Hepatocyte (in vitro differentiated cells): ENCODE results near the gene UBR3. TPM values are rescaled to one million over a fixed set of nuclear protein-coding genes. Genes with fewer than 3 reads are reported as not detected.
"Not testable (repeated sequence)": the region's sequence is repeated elsewhere in the genome, so short reads cannot be mapped to it uniquely, and the experiment has no call there.

Experiments
- DNase-seq: peaks from one replicate; pipeline ENCODE4 v3.0.0-alpha.2; 2016; ENCODE audit warnings: low spot score
- H2AFZ ChIP-seq: fragments of 200-600 bp; sonication (generic); 2 replicates; pipeline ENCODE4 v1.6.0; 2016; ENCODE audit warnings: antibody characterized with exemption, mild to moderate bottlenecking
- H3K27ac ChIP-seq: fragments of 200-600 bp; sonication (generic); 2 replicates; pipeline ENCODE4 v1.5.1; 2016; ENCODE audit warnings: mild to moderate bottlenecking
- H3K27me3 ChIP-seq: fragments of 200-600 bp; sonication (generic); 2 replicates; pipeline ENCODE4 v1.6.1; 2016
- H3K36me3 ChIP-seq: fragments of 200-600 bp; sonication (generic); replicated peaks from 2 replicates; pipeline ENCODE4 v1.5.1; 2016; ENCODE audit warnings: low read depth; ENCODE audit not compliant: insufficient read depth
- H3K4me1 ChIP-seq: fragments of 200-600 bp; sonication (generic); 2 replicates; pipeline ENCODE4 v1.5.1; 2016; ENCODE audit warnings: mild to moderate bottlenecking, moderate library complexity; ENCODE audit not compliant: insufficient read depth
- H3K4me2 ChIP-seq: fragments of 200-600 bp; sonication (generic); 2 replicates; pipeline ENCODE4 v1.6.0; 2016
- H3K4me3 ChIP-seq: fragments of 200-600 bp; sonication (generic); 2 replicates; pipeline ENCODE4 v1.5.1; 2016; ENCODE audit warnings: mild to moderate bottlenecking
- H3K79me2 ChIP-seq: fragments of 200-600 bp; sonication (generic); 2 replicates; pipeline ENCODE4 v1.6.0; 2017; ENCODE audit warnings: mild to moderate bottlenecking
- H3K9me2 ChIP-seq: fragments of 200-600 bp; sonication (generic); replicated peaks from 2 replicates; pipeline ENCODE4 v1.6.0; 2017; ENCODE audit warnings: mild to moderate bottlenecking; ENCODE audit not compliant: insufficient read depth
- H3K9me3 ChIP-seq: fragments of 200-600 bp; sonication (generic); 2 replicates; pipeline ENCODE4 v1.5.1; 2016; ENCODE audit warnings: low read depth, mild to moderate bottlenecking
- H4K20me1 ChIP-seq: fragments of 200-600 bp; sonication (generic); 2 replicates; pipeline ENCODE4 v1.6.0; 2016; ENCODE audit warnings: mild to moderate bottlenecking; ENCODE audit not compliant: insufficient read depth, poor library complexity, severe bottlenecking
- EZH2 ChIP-seq: fragments of 200-600 bp; sonication (generic); IDR thresholded peaks from 2 replicates; pipeline ENCODE4 v1.6.1; 2016; ENCODE audit warnings: antibody characterized with exemption, mild to moderate bottlenecking, borderline replicate concordance
- EZH2phosphoT487 ChIP-seq: fragments of 200-600 bp; sonication (generic); IDR thresholded peaks from one replicate; pipeline ENCODE4 v1.6.1; 2018; ENCODE audit warnings: antibody characterized with exemption, mild to moderate bottlenecking, low read depth, moderate library complexity; ENCODE audit not compliant: unreplicated experiment, severe bottlenecking
- WGBS: methylation state at CpG from one replicate; pipeline ENCODE4 v1.1.6; 2016; ENCODE audit warnings: low lambda C conversion rate; ENCODE audit errors: missing lambda C conversion rate; 5-methylcytosine and 5-hydroxymethylcytosine counted together
- polyA plus RNA-seq: library from polyadenylated mRNA; unstranded; fragments of >200 nt; fragmentation: Nextera tagmentation; extraction: Ambion mirVana; gene quantifications from 2 replicates; pipeline ENCODE4 v1.2.1, GENCODE V29; 2016
- total RNA-seq: library from RNA; depleted of rRNA; stranded (reverse); fragments of >200 nt; gene quantifications from 2 replicates; pipeline ENCODE4 v1.2.3, GENCODE V29; 2014
- TF ChIP-seq, protein P1 (sequence below): fragments of 200-600 bp; sonication (generic); IDR thresholded peaks from 2 replicates; pipeline ENCODE4 v1.5.1; 2016; ENCODE audit warnings: antibody characterized with exemption, mild to moderate bottlenecking; ENCODE audit not compliant: poor library complexity

UBR3 gene
- total and polyA plus RNA-seq, 2 experiments from 2014 or later: 10.1 to 40.4 TPM

DNA sequence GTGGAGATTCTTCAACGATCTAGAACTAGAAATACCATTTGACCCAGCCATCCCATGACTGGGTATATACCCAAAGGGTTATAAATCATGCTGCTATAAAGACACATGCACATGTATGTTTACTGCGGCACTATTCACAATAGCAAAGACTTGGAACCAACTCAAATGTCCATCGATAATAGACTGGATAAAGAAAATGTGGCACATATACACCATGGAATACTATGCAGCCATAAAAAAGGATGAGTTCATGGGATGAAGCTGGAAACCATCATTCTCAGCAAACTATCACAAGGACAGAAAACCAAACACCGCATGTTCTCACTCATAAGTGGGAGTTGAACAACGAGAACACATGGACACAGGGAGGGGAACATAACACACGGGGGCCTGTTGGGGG, 9.9 kb upstream of the UBR3 start:
- not testable (repeated sequence) for H3K4me2 ChIP-seq, H3K36me3 ChIP-seq, H3K4me1 ChIP-seq, DNase-seq, H3K9me2 ChIP-seq, H3K9me3 ChIP-seq, H3K27ac ChIP-seq, H4K20me1 ChIP-seq, H2AFZ ChIP-seq, H3K4me3 ChIP-seq, H3K27me3 ChIP-seq
- WGBS: 99% methylated on average over 6 of the region's 6 CpGs
- peaks cover 31% of the 10 kb centered on the region for H3K79me2 ChIP-seq

DNA sequence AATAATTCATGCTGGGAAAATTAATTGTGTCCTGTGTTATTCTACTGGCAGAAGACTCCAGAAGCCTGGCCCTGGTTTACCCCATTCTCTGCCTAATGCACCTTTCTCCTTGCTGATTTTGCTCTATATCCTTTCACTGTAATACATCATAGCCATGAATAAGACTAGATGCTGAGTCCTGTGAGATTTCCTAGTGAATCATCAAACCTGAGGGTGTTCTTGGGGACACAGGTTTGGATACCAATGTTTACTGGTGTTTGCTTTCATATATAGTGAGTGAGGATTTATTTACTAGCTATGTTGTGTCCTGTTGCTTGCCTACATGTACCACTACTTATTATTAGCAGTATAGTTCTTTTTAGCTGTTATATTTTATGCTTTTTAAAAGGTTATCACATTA, 9.0 kb upstream of the UBR3 start:
- H3K4me1 ChIP-seq: peaks cover under 1% of the 10 kb centered on the region
- H3K27me3 ChIP-seq: no peaks in the 10 kb centered on the region
- no peaks in the 10 kb centered on the region for H3K36me3 ChIP-seq
- H3K4me2 ChIP-seq: no peak overlapping the region
- peaks cover 39% of the 10 kb centered on the region for H3K79me2 ChIP-seq
- H3K27ac ChIP-seq: peak overlapping the region; percentile 10
- no peak overlapping the region for H3K4me3 ChIP-seq
- TF ChIP-seq EZH2 (no peak), EZH2phosphoT487 (no peak)
- TF ChIP-seq, protein P1, sequence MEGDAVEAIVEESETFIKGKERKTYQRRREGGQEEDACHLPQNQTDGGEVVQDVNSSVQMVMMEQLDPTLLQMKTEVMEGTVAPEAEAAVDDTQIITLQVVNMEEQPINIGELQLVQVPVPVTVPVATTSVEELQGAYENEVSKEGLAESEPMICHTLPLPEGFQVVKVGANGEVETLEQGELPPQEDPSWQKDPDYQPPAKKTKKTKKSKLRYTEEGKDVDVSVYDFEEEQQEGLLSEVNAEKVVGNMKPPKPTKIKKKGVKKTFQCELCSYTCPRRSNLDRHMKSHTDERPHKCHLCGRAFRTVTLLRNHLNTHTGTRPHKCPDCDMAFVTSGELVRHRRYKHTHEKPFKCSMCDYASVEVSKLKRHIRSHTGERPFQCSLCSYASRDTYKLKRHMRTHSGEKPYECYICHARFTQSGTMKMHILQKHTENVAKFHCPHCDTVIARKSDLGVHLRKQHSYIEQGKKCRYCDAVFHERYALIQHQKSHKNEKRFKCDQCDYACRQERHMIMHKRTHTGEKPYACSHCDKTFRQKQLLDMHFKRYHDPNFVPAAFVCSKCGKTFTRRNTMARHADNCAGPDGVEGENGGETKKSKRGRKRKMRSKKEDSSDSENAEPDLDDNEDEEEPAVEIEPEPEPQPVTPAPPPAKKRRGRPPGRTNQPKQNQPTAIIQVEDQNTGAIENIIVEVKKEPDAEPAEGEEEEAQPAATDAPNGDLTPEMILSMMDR: no peak
- no peak for DNase-seq
- no peaks in the 10 kb centered on the region for H3K9me3 ChIP-seq
- H2AFZ ChIP-seq: no peak overlapping the region
- no peaks in the 10 kb centered on the region for H3K9me2 ChIP-seq
- no peaks in the 10 kb centered on the region for H4K20me1 ChIP-seq

DNA sequence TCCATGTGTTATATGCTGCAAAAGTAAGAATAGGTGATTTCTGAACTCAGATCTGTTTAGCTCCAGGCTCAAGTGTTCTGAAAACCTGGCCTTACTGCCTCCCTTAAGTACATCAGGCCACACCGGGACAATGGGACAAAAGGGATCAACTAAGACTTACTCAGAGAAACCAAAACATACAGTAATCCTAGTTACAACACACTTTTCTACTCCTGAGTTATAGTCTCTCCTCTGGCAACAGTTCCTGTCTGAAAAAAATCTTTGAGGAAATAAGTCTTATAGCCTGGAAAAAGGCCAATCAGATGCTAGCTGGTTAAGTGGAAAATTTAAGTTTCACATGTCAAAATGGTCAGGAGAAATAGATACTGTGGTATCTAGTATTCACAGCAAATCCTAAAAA, 8.1 kb upstream of the UBR3 start:
- Histone ChIP-seq H4K20me1 (no peaks in the 10 kb centered on the region), H3K79me2 (peaks cover 47% of the 10 kb centered on the region), H3K27ac (peak overlapping the region; percentile 10), H3K36me3 (no peaks in the 10 kb centered on the region), H3K27me3 (no peaks in the 10 kb centered on the region), H3K9me3 (no peaks in the 10 kb centered on the region), H3K4me3 (no peak overlapping the region), H3K9me2 (no peaks in the 10 kb centered on the region), H2AFZ (no peak overlapping the region), H3K4me1 (peaks cover 8% of the 10 kb centered on the region), H3K4me2 (no peak overlapping the region)
- DNase-seq: no peak
- TF ChIP-seq EZH2phosphoT487 (no peak), EZH2 (no peak)
- TF ChIP-seq, protein P1: no peak
- WGBS: 79% methylated on average over 1 of the region's 1 CpG

DNA sequence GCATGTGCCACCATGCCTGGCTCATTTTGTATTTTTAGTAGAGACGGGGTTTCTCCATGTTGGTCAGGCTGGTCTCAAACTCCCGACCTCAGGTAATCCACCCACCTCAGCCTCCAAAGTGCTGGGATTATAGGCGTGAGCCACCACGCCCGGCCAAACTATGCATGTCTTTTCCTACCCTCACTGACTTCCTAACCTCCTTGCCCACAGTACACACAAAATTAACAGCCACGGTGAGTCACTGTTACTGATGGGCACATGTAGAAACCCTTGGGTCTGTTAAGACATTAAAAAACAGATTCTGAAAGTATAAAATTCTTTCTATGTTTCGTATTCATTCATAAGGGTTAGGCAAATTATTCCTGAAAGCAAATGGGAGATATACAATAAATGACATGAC, 7.2 kb upstream of the UBR3 start:
- H3K4me2 ChIP-seq, H3K27ac ChIP-seq, H3K4me1 ChIP-seq, H3K9me3 ChIP-seq, DNase-seq, H4K20me1 ChIP-seq, H3K36me3 ChIP-seq, H3K9me2 ChIP-seq, H3K27me3 ChIP-seq, H3K4me3 ChIP-seq, H2AFZ ChIP-seq: not testable (repeated sequence)
- 86% methylated on average over 7 of the region's 7 CpGs for WGBS
- H3K79me2 ChIP-seq: peaks cover 45% of the 10 kb centered on the region

DNA sequence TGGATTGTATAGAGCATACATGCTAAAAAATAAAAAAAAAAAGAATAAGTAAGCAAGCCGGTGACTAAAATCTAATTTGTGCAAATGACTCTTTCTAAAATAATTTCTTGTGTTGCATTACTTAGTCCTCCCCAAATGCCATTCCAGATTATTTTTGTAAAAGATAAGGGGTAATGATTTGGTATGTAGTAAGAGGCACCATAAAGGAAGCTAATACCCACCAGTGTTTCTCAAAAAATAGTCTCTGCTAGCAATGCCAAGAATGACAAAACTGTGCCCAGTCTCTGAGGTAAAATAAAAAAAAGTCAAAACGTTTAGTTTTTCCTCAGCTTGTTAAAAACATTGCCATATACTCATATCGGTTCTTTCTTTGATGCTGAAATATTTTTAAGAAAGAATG, 5.2 kb upstream of the UBR3 start:
- H3K27ac ChIP-seq: no peak overlapping the region
- TF ChIP-seq EZH2phosphoT487 (no peak), EZH2 (no peak)
- TF ChIP-seq, protein P1: no peak
- peak overlapping the region; percentile 82 for H3K4me2 ChIP-seq
- H3K9me2 ChIP-seq: no peaks in the 10 kb centered on the region
- peaks cover 8% of the 10 kb centered on the region for H3K4me1 ChIP-seq
- WGBS: 81% methylated on average over 3 of the region's 3 CpGs
- H3K27me3 ChIP-seq: no peaks in the 10 kb centered on the region
- H3K79me2 ChIP-seq: peaks cover 39% of the 10 kb centered on the region
- H3K4me3 ChIP-seq: no peak overlapping the region
- H2AFZ ChIP-seq: no peak overlapping the region
- H3K9me3 ChIP-seq: no peaks in the 10 kb centered on the region
- H3K36me3 ChIP-seq: no peaks in the 10 kb centered on the region
- DNase-seq: no peak
- no peaks in the 10 kb centered on the region for H4K20me1 ChIP-seq
